ENCODE results near the gene DDX47.

Gene DDX47

GRCh38 chr12:12813120-12814101 lies at the start of gene DDX47:
DDX47 (plus strand) TSS chr12:12813346; CDS start chr12:12813368, 22 bp downstream.
- DNase-seq (ENCODE audit: low read depth): peak; percentile 98

DNA sequence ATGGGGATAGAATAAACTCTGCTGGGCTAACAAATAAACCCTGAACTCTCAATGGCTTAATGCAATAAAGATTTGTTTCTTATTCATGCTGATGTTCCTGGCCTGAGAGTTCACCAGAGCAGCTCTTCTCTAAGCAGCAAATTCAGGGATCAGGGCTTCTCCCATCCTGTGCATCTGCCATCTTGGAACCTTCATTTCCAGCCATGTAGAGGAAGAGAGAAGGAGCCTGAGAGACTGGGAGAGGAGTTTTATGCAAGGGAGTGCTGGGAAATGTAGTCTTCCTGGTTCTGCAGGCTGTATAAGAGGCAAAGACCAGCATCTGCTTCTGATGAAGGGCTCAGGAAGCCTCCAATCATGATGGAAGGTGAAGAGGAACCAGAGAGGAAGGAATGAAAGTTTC lies 48.3 kb upstream of the DDX47 start:
- DNase-seq (ENCODE audit: low read depth): no peak

GRCh38 chr12:12770262-12770661 lies 42.9 kb upstream of the DDX47 start:
- no peak for DNase-seq (ENCODE audit: low read depth)

GRCh38 chr12:12774791-12775190 lies 38.4 kb upstream of the DDX47 start:
- DNase-seq (ENCODE audit: low read depth): no peak

DNA sequence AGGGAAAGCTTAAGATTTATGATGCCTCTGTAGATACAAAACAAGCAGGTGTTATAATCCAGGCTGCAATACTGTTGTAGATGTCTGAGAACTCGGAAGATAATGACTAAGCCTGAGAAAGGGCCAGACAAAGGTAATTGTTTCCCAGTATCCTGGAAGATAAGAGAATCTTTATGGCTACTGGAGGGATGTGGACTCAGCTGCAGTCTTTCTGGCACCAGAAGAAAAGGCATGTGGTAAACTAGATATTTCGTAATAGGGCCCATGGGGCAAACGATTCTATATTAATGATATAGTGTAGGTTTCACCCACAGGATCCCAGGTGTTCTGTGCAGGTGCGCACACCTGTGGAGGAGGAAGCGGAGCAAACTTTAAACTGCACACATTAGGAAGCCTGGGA lies 36.9 kb upstream of the DDX47 start:
- DNase-seq (ENCODE audit: low read depth): no peak

DNA sequence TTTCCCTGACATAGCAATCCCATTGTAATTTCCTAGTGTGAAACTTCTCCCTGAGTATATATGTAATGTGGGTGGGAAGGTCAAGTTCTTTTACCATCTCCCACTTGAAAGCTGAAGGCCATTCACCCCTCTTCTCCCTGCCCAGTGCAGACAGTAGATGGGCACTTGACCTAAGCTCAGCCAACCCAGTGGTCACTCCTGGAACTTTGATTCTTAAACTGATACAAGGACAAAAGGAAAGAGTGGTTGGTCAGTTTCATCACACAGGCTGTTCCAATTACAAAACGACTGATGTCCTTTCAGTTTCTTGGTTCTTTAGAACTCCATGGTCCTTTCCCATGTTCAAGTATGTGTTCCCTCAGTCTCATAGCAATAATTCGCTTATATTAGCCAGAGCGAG lies 36.1 kb upstream of the DDX47 start:
- DNase-seq (ENCODE audit: low read depth): no peak

DNA sequence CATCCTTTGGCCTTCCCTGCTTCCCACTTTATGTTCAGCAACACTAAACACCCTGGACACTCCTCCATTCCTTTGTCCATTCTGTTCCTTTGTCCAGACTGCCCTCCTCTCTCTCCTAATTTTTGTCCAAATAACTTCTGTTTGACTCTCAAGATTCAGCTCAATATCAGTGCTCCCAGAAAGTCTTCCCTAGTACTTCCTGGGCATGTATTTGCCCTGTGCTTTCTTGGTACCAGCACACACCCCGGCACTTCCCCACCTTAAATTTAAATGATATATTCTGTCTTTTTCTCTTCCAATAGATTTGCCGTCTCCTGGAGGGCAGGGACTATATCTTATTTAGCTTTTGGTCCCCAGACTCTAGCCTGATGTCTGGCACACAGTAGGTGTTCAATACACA lies 34.1 kb upstream of the DDX47 start:
- no peak for DNase-seq (ENCODE audit: low read depth)

DNA sequence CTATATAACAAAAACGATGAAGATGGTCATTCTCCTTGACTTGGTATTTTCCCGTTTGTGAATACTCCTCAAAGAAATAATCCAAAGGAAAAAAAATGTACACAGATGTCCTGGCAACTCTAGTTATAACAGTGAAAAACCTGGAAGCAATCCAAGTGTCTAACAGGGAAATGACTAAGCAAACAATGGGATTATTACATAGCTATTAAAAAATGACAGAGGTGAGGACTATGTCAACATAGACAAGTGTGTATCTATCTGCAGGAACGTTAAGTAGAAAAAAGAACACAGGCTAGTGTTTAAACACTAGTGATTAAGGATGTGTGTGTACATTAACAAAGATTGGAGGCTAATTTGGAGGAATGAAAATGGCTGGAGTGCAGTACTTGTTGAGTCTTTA lies 33.6 kb upstream of the DDX47 start:
- no peak for DNase-seq (ENCODE audit: low read depth)

DNA sequence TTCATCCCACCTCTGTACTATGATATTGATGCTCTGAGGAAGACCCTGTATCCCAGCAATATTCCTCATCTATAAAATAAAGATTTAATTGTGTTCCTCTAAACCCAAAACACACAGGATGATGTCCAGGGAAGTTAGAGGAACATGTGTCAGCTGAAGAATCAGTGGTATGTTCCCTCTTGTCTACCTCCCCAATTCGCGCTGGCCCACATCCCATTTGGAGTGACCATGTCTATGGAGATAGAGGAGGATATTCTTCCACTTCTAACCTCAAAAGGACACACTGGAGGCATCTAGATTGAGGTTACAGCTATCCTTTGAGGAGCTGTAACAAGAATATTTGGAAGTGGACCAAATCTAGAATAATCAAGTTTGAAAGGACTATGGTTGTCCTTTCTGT lies 29.0 kb upstream of the DDX47 start:
- no peak for DNase-seq (ENCODE audit: low read depth)

- DNase-seq (ENCODE audit: low read depth): no peak
Measured at GRCh38 chr12:12784911-12785814, 28.0 kb upstream of the DDX47 start, which contains the start of gene APOLD1. APOLD1 (plus strand) TSS chr12:12785659; CDS start chr12:12785692, 33 bp downstream.

DNA sequence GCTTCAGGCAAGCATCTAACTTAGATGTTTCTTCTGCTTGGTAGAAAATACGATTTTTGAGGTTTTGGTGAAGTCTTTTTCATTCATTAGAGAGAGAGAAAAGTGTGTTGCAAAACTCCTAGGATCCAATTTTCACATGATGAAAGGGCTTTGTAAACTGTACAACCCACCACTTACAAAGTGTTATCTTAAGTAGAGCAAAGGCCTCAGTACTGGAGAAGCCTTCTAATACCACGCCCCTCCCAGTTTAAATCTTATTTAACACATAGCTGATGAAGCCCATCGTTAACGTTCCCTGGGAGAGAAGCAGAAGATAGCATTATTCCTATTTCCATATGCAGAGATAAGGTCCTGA lies 26.8 kb upstream of the DDX47 start:
- no peak for DNase-seq (ENCODE audit: low read depth)

DNA sequence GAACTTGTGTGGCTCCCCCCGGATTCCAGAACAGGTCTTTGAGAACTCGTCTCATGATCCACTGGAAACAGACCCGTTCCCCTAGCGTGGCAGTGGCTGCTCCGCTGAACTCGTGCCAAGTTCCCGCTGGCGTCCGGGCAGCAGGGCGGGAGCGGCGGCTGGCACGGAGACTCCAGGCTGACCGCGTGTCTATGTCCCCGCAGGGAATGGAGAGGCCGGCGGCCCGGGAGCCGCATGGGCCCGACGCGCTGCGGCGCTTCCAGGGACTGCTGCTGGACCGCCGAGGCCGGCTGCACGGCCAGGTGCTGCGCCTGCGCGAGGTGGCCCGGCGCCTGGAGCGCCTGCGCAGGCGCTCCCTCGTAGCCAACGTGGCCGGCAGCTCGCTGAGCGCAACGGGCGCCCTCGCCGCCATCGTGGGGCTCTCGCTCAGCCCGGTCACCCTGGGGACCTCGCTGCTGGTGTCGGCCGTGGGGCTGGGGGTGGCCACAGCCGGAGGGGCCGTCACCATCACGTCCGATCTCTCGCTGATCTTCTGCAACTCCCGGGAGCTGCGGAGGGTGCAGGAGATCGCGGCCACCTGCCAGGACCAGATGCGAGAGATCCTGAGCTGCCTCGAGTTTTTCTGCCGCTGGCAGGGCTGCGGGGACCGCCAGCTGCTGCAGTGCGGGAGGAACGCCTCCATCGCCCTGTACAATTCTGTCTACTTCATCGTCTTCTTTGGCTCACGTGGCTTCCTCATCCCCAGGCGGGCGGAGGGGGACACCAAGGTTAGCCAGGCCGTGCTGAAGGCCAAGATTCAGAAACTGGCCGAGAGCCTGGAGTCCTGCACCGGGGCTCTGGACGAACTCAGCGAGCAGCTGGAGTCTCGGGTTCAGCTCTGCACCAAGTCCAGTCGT lies 26.2 kb upstream of the DDX47 start:
- DNase-seq (ENCODE audit: low read depth): peak; percentile 40

DNA sequence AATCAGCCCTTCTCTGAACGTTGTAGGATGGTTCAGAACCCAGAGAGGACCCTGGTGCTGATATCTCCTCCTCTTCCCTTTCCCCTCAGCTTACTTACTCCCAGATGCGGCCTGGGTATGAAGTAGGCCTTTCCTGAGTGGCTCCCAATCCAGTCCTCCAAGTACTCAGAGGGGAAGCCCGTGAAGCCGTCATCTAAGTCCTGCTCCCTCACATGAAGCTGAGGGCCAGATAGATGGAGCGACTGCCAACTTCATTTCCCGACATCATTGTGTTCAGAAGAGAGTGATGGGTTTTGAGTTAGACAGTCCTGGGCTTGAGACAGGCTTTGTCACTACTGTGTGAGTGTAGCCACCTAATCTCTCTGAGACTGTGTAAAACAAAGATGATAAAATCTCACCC lies 25.0 kb upstream of the DDX47 start:
- no peak for DNase-seq (ENCODE audit: low read depth)

GRCh38 chr12:12788675-12789368 lies 24.3 kb upstream of the DDX47 start:
- peak; percentile 25 for DNase-seq (ENCODE audit: low read depth)

DNA sequence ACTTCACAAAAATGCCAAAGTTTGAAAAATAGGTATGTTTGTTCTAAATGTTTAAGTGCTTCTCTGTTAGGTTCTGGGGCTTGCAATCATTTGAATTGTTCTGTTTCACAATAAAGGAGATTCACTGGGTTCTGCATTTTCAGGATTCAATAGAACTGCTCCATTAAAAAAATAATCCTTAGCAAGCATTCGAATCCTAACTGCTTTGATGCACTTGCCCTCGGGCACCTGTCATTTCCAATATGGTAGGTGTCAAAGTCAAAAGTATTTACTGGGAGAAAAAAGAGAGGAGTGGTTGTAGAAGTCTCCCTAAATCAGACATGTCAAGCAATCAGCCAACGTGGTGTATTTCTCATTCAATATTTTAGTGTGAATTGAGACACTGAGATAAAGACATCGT lies 22.2 kb upstream of the DDX47 start:
- no peak for DNase-seq (ENCODE audit: low read depth)

GRCh38 chr12:12791756-12792369 lies 21.3 kb upstream of the DDX47 start:
- no peak for DNase-seq (ENCODE audit: low read depth)

DNA sequence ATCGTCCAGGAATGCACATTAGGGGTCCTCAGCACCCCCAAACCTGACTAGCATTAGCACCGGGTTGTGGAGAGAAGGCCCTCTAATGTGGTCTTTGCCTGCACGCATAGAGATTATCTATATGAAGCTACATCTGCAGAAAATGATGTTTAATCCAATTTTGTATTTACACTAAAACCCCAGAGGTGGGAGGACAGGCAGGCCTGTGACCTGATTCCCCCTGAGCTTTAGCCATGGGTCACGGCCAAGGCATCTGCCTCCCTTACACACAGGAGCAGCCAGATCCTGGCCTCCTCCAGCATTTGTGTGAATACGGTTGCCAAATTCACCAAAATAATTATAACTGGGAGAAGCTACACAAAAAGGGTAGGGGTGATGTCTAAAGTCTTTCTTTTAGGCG lies 20.7 kb upstream of the DDX47 start:
- DNase-seq (ENCODE audit: low read depth): no peak

GRCh38 chr12:12794686-12795085 lies 18.5 kb upstream of the DDX47 start:
- no peak for DNase-seq (ENCODE audit: low read depth)

DNA sequence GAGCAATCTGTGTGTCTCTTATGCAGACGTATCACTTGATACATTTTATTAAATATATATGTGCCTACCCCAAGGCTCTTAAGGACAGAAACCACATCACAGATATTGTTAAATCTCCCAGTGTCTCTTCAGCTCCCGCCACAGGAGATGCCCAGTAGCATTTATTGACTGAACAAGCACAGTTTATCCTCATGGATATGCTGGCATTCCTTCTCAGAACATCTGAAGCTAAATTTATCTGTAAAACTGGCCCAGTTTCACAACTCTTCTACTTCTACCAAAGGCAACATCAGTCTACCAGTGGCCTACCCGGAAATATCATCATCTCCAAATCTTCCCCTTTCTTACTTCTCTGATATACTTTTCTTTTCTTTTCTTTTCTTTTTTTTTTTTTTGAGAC lies 17.0 kb upstream of the DDX47 start:
- DNase-seq (ENCODE audit: low read depth): no peak

GRCh38 chr12:12796928-12797793 lies 16.0 kb upstream of the DDX47 start:
- DNase-seq (ENCODE audit: low read depth): no peak

Measured in stimulated activated CD8-positive, alpha-beta memory T cell treated with anti-CD3 and anti-CD28 coated beads, Interleukin-7, amount 100 ng/mL, for 24 hours (primary cell).